CD4-positive, alpha-beta T cell treated with Interleukin-4 for 4 hours (primary cell): ENCODE results near the gene SLC4A9.
A peak's percentile ranks its signal among the peaks of the same experiment; 100 is the strongest.
"Not testable (repeated sequence)": the region's sequence is repeated elsewhere in the genome, so short reads cannot be mapped to it uniquely, and the experiment has no call there.

Experiments used
- DNase-seq: peaks from one replicate; pipeline ENCODE4 v3.0.0-alpha.2; 2020

Gene SLC4A9

GRCh38 chr5:140401362-140402257, 41.6 kb downstream of the SLC4A9 start, which contains the start of gene ANKHD1:
Gene ANKHD1, plus strand, starts transcription at chr5:140401833. Its CDS starts 135 bp downstream, at chr5:140401968.
- DNase-seq, result peak; percentile 100

- peak; percentile 27 for DNase-seq
Observed at GRCh38 chr5:140402258-140403074, 42.5 kb downstream of the SLC4A9 start.

DNA sequence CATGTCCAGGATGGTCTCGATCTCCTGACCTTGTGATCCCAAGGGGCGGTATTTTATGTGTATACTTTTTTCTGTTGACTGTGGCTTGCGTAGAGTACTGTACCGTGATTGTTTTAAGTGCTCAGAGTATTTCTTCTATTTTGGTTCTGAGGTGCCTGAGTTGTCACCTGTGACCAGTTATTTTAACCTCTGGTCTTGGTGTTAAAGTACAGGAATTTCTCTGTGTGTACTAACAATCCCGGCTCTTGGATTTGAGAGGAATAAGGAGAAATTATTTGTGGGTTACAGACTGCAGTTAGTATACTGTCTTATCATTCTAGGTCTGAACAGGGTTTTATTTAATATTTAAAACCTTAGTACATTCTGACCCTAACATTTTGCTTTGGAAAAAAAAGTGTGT, 43.6 kb downstream of the SLC4A9 start:
- DNase-seq, result no peak

DNA sequence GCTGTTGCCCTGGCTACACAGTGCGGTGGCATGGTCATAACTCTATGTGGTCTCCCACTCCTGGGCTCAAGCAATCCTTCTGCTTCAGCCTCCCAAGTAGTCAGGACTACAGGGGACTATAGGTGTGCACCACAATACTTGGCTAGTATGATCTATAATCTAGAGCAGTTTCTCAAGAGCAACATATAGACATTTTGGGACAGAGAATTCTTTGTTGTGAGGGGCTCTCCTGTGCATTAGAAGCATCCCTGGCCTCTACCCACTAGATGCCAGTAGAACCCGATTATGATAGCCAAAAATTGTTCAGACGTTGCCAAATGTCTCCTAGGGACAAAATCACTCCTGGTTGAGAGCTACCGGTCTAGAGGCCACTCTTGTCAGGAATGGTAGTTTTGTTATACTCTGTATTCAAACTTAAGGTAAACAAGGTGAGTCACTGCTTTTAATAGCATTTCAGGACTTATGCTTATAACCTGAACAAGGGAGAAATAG, 48.8 kb downstream of the SLC4A9 start:
- DNase-seq, result no peak

DNA sequence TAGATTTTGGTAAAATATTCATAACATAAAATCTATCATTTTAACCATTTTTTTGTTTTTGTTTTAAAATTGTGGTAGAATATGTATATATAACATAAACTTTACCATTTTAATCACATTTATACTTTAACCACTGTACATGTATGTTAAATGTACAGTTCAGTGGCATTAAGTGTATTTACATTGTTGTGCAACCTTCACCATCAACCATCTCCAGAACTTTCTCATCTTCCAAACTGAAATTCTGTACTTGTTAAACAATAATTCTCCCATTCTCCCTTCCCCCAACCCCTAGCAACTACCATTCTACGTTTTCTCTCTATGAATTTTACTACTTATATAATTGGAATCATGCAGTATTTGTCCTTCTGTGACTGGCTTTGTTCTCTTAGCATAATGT, 53.2 kb downstream of the SLC4A9 start:
- no peak for DNase-seq

DNA sequence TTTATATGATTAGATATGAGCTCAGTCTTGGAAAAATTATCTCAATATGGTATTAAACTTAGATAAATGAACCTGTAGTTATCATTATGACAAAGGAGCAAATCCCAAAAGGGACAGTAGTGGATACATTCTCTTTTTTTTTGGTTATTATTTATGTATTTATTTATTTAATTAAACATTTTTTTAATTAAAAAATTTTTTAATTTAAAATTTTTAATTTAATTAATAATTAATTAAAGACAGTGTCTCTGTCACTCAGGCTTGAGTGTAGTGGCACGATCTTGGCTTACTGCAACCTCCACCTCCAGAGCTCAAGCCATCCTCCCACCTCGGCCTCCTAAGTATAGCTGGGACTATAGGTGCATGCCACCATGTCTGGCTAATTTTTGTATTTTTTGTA, 57.2 kb downstream of the SLC4A9 start:
- DNase-seq, result no peak

GRCh38 chr5:140418862-140419520, 59.0 kb downstream of the SLC4A9 start:
- no peak for DNase-seq

DNA sequence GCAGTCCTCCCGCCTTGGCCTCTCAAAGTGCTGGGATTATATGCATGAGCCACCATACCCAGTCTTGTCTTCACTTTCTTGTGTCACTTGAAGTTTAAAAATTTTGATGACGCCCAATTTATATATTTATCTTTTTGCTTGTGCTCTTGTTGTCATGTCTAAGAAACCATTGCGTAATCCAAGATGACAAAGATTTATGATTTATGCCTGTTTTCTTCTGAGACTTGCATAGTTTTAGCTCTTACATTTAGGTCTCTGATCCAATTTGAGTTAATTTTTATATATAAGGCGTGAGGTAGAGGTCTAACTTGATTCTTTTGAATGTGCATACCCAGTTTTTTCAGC, 60.2 kb downstream of the SLC4A9 start:
- no peak for DNase-seq

GRCh38 chr5:140420665-140421361, 60.8 kb downstream of the SLC4A9 start:
- DNase-seq, result no peak

GRCh38 chr5:140421375-140421774, 61.4 kb downstream of the SLC4A9 start:
- not testable (repeated sequence) for DNase-seq

DNA sequence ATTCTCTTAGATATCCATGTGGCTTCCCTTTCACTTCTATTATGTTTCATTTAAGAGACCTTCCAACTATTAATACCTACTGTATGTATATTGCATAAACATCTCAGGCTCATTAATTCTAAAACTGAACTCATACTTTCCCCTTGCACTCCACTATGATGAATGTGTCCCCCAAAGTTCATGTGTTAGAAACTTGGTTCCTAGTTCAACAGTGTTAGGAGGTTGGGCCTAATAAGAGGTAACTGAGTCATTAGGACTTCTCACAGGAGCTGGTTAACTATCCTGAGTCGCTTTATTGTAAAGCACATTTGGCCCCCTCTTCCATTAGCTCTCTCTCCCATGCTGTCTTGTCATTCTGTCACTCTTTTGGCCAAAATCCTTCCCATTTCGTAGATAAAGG, 63.6 kb downstream of the SLC4A9 start:
- DNase-seq, result no peak

GRCh38 chr5:140424135-140424534, 64.1 kb downstream of the SLC4A9 start:
- DNase-seq, result no peak
